HL-60/S4 treated with retinoic acid at 250 ng/mL for 4 days and 3 days (cell line): ENCODE data around the gene NODAL.
"Not testable (repeated sequence)": the region's sequence is repeated elsewhere in the genome, so short reads cannot be mapped to it uniquely, and the experiment has no call there.

Source experiments
- in situ Hi-C: fragments of 300-500 bp; cut with MboI; formaldehyde crosslinking; loops from 2 replicates; pipeline ENCODE4 v1.7.0; 2022; ENCODE audit warnings: low sequenced_read_pairs

Gene NODAL

GRCh38 chr10:70441161-70441894 lies at the start of gene NODAL:
Gene NODAL (minus strand): TSS chr10:70441681. CDS start chr10:70441667, 14 bp downstream.
- in situ Hi-C loops = no loop called here

- in situ Hi-C loops = no loop called here
Observed at GRCh38 chr10:70490142-70490541, 48.7 kb upstream of the NODAL start.

- in situ Hi-C loops = no loop called here
Observed at GRCh38 chr10:70487824-70488223, 46.3 kb upstream of the NODAL start.

GRCh38 chr10:70483872-70484271 lies 42.4 kb upstream of the NODAL start:
- in situ Hi-C loops = not testable (repeated sequence)

- in situ Hi-C loops = no loop called here
Observed at GRCh38 chr10:70482982-70483760, 41.7 kb upstream of the NODAL start.

GRCh38 chr10:70481831-70482530 lies 40.5 kb upstream of the NODAL start:
- in situ Hi-C loops = no loop called here

- in situ Hi-C loops = no loop called here
Observed at GRCh38 chr10:70481105-70481504, 39.6 kb upstream of the NODAL start.

- in situ Hi-C loops = no loop called here
Observed at GRCh38 chr10:70480239-70480861, 38.9 kb upstream of the NODAL start.

GRCh38 chr10:70479626-70480238 lies 38.3 kb upstream of the NODAL start:
- in situ Hi-C loops = no loop called here

- in situ Hi-C loops = no loop called here
Observed at GRCh38 chr10:70479165-70479581, 37.7 kb upstream of the NODAL start.

- in situ Hi-C loops = no loop called here
Observed at GRCh38 chr10:70478191-70479164, 37.0 kb upstream of the NODAL start, which contains the start of gene PALD1. Gene PALD1 (plus strand): TSS chr10:70478767. CDS start chr10:70525952, 47,185 bp downstream.

GRCh38 chr10:70477661-70478162 lies 36.2 kb upstream of the NODAL start:
- in situ Hi-C loops = no loop called here

- in situ Hi-C loops = no loop called here
Observed at GRCh38 chr10:70476249-70477035, 35.0 kb upstream of the NODAL start.

GRCh38 chr10:70475661-70476060 lies 34.2 kb upstream of the NODAL start:
- in situ Hi-C loops = no loop called here

GRCh38 chr10:70474780-70475179 lies 33.3 kb upstream of the NODAL start:
- in situ Hi-C loops = no loop called here

- in situ Hi-C loops = no loop called here
Observed at GRCh38 chr10:70472799-70473454, 31.4 kb upstream of the NODAL start.

GRCh38 chr10:70466951-70467350 lies 25.5 kb upstream of the NODAL start:
- in situ Hi-C loops = loop anchor here (10.0 kb wide), 2 partner anchors 68 to 418 kb away; partner anchors contain the start of gene PCBD1

GRCh38 chr10:70465832-70466231 lies 24.4 kb upstream of the NODAL start:
- in situ Hi-C loops = loop anchor here (10.0 kb wide), 2 partner anchors 69 to 419 kb away; partner anchors contain the start of gene PCBD1
